Activated CD8-positive, alpha-beta memory T cell treated with anti-CD3 and anti-CD28 coated beads, Interleukin-2, amount 50 U/mL, for 4 hours (primary cell): ENCODE results near the gene IL16.

Experiments used
- DNase-seq: peaks from one replicate; pipeline ENCODE4 v3.0.0-alpha.2; 2020

The IL16 gene

DNA sequence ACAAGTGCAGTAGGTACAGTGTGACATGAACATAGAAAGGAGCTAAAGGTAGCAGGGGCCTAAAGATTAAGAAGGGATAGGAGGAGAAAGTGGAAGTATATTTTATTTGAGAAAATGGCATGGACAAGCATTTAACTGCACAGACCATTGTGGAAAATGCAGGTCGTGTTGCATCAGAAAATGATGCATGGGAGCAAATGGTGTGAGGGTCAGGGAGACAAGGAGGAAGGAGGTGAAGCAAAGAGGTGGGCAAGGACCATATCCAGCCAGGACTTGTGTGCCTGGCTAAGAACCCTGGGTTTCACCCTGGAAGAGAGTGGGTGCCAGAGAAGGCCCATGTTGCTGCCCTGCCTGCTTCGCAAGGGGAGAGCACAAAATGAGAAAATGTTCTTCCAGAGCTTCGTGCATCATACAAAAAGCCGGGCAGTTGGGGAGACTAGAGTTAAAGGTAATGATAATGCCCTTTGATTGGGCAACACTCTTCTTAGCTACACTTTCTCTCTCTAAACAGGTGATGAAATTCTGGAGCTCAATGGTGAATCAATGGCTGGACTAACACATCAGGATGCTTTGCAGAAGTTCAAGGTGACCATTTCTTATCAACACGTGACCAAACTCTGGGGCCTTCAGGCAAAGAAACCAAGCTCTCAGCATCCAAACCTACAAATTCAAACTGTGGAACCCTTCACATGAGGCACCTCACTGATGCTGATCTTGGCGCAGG lies 81.8 kb downstream of the IL16 start:
- no peak for DNase-seq

- DNase-seq, result no peak
These were observed 83.2 kb downstream of the IL16 start for GRCh38 chr15:81279621-81280485.

DNA sequence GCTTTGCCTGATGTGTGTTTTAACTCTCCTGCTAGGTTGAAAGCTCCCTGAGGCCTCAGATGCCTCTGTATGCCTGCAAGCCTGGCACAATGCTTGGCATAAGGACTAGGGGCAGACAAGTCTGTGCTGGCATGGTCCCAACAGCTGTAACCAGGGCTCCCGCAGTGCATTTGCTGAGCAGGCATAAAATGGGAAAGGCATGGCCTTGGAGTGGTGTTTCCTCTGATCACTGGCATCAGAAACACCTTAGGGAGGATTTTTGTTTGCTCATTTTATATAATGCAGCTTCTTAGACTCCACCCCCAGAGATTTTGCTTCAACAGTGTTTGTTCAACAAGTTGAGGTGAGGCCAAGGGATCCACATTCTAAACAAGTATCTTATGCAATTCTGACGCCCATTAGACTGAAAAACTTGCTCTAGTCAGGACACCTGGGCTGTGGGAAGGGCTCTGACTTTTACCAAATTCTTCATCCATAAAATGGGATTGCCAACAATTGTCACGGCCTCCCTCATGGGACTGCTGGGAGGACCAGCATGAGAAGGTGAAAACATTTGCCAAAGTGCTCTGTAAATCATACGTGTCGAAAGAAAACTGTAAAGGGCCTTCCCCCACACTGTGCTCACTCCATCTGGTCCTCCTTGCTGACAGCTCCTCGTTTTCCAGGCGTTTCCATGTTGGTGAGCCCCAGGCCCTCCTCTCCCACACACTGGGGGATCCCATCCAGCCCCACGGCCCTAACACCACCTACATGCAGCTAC lies 84.2 kb downstream of the IL16 start:
- DNase-seq, result no peak

GRCh38 chr15:81281456-81281735 lies 84.7 kb downstream of the IL16 start:
- DNase-seq, result no peak

GRCh38 chr15:81281766-81282605 lies 85.3 kb downstream of the IL16 start:
- no peak for DNase-seq

DNA sequence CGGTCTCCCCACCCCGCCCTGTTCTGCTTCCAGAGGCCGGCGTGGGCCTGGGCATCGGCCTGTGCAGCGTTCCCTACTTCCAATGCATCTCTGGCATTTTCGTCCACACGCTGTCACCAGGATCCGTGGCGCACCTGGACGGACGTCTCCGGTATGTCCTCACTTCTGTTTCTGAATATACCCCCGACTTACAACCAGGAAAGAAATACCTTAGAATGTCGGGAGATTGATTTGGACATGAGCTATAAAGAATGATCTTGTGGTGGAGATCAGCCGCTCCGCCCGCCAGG lies 85.9 kb downstream of the IL16 start:
- no peak for DNase-seq

DNA sequence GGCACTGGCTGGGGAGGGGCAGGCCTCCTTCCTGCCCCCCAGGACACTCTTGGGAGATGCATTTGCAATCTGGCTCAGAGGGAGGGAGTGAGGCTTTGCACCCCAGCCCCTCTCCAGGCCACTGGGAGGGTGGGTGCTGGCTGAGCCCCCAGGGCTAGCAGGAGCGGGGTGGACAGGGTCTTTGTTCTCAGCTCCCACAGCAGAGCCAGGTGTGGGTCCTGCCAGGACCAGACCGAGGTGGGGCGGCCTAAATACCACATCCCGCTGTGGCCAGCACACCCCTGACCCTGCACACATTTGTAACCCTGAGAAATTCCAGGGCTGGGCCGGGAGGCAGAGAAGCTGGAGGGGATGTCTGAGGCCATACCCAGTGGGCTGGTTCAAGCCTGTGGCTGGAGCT lies 86.2 kb downstream of the IL16 start:
- DNase-seq, result no peak

- DNase-seq, result no peak
These were observed 87.8 kb downstream of the IL16 start for GRCh38 chr15:81284256-81285031.

DNA sequence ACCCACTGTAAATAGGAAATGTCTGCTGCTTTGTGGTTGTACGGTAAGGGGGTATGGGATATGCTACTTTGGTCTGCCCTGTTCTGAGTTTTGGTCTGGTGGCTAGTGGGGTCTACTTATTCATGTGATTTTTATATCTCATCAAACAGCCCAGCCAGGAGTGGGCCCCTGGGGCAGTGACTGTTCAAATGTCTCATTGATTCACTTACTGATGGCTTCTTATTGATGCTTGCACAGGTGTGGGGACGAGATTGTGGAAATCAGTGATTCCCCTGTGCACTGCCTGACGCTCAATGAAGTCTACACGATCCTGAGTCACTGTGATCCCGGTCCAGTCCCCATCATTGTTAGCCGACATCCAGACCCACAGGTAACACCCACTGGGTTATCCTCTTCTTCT lies 88.8 kb downstream of the IL16 start:
- DNase-seq, result no peak

DNA sequence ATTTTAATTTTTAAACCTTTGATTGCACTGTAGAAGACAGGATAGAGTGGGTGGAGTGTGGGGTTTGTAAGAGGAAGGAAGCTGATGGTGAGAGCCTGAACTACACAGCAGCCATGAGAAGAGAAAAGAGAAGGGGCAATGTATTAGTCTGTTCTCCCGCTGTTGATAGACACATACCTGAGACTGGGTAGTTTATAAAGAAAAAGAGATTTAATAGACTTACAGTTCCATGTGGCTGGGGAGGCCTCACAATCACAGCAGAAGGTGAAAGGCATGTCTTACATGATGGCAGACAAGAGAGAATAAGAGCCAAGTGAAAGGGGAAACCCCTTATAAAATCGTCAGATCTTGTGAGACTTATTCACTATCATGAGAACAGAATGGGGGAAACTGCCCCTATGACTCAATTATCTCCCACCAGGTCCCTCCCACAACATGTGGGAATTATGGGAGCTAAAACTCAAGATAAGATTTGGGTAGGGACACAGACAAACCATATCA lies 90.0 kb downstream of the IL16 start:
- DNase-seq, result no peak

GRCh38 chr15:81288040-81288439 lies 91.4 kb downstream of the IL16 start:
- DNase-seq, result no peak

DNA sequence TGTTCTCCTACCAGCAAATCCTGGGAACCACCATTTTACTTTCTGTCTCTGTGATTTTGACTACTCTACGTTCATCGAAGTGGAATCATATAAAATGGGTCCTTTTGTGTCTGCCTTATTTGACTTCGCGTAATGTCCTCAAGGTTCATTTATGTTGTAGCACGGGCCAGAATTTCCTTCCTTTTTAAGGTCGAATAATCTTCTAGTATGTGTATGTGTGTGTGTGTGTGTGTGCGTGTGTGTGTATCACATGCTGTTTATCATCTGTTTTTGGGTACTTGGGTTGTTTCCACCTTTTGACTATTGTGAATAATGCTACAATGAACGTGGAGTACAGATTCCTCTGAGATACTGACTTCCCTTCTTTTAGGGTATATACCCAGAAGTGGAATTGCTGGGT lies 91.9 kb downstream of the IL16 start:
- no peak for DNase-seq

DNA sequence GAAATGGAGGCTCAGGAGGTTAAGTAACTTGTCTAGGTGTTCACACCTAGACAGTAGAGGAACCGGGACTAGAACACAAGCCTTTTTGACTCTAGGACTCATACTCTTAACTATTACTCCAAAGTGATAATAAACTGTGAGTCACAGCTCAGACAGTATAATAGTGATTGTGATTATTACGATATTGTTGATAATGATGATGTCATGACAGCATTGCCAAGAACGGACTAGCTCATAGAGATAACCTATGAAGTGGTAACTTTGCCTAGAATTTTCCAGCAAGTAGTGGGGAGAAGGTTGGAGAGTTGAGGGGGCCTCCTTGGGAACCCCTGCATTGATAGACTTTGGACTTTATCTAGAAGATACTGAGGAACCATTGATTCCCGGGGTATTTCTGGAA lies 93.2 kb downstream of the IL16 start:
- no peak for DNase-seq

DNA sequence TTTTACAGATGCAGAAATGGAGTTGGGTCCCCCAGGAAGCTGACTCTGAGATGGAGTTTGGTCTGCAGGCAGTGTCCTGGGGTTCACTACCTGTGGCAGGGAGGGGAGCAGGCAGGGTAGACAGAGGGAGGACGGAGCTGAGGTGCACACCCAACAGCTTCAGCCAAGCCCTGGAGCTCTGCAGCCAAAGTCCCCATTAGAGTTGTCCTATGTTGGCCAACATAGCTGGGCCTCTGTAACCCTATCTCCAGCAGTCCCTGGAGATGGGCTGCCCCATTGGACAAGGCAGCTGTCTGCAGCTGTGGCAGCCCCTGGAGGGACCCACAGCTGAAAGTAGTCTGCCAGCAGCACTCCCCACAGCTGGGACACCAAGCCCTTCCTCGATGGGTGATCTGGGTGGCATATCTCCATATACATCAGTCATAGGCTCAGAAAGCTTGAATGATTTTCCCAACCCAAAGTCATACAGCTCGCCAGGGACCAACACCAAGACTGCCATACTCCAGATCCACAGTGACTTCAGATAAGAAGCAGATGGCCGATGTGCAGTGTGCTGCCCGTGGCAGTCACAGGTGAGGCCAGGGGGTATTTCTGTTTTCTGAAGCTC lies 95.3 kb downstream of the IL16 start:
- DNase-seq, result no peak

DNA sequence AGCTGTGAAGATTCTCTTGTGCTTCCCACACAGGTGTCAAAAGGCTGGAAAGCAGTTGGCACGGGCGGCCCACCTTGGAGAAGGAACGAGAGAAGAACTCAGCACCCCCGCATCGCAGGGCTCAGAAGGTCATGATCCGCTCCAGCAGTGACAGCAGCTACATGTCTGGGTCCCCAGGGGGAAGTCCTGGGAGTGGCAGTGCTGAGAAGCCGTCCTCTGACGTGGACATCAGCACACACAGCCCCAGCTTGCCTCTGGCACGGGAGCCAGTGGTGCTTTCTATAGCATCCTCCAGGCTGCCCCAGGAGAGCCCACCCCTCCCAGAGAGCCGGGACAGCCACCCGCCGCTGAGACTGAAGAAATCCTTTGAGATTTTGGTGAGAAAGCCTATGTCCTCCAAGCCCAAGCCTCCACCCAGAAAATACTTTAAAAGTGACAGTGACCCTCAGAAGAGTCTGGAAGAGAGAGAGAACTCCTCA lies 95.9 kb downstream of the IL16 start:
- peak; percentile 47 for DNase-seq

GRCh38 chr15:81293728-81294515 lies 97.2 kb downstream of the IL16 start:
- peak; percentile 63 for DNase-seq

- DNase-seq, result no peak
These were observed 97.8 kb downstream of the IL16 start for GRCh38 chr15:81294516-81294880.

DNA sequence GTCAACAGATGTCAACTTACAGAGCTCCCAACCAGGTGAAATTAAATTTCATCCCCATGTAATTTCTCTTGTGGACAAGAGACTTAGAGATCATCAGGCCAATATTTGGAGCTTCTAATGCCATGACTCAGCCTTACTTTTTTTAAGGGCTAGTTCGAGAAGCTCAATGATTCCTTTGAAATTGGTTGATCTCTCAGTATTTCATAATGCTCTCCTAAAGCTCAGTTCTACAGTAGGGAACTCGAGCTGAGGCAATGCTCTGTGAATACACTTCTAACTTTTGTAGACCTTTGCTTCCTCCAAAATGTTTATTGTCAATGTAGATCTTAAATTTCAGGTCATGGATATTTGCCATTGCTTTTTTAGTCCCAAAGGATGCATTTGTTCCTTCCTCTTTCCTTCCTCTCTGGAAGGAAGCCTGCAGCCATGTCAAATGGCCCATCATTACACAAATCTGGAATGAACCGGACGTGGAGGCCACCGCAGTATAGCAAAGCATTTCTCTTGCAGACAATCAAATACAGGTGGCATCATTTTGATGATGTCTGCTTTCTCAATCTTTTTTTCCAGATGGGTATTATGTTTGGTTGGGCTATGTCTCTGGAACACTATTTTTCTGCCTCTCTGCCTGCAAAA lies 98.9 kb downstream of the IL16 start:
- DNase-seq, result no peak

DNA sequence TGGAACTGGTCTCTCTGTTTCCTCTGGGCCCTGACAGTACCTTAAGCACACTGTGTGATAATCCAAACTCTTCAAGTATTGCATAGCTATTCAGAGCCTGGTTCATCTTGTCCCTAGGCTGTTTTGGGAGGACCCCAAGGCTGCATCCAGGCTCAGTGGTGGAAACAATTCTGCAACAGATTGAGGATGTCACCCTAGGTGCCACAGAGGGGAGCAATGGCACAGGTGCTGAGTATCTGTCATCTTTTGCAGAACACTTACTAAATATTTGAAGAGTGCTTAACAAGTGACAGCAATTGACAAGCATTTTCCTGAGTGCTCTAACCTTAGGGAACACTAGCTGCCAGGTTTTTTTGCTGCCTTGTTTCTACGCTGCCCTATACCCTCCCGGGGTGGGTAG lies 99.5 kb downstream of the IL16 start:
- DNase-seq, result no peak

- peak; percentile 51 for DNase-seq
These were observed 100.0 kb downstream of the IL16 start for GRCh38 chr15:81296673-81297072.
